ENCODE data around the gene PRKD1.

Gene PRKD1

GRCh38 chr14:29763342-29763858, 164.2 kb downstream of the PRKD1 start:
- Histone ChIP-seq H3K27me3 (ENCODE audit: control insufficient read depth, insufficient read depth, low read length) (no peaks in the 10 kb centered on the region), H3K9me3 (ENCODE audit: control insufficient read depth, insufficient read depth, low read length) (no peaks in the 10 kb centered on the region), H3K4me3 (ENCODE audit: low read length) (no peak overlapping the region), H3K4me1 (ENCODE audit: control insufficient read depth, insufficient read depth, low read length) (0 out of 2 replicates have a peak, but pooled peaks cover 2% of the 10 kb centered on the region), H3K36me3 (ENCODE audit: control insufficient read depth, insufficient read depth, low read length) (no peaks in the 10 kb centered on the region), H3K27ac (ENCODE audit: low read length) (no peak overlapping the region)
- no peak for DNase-seq (ENCODE audit: low read depth, low spot score)
- no CpG with 5 or more reads among the region's 2 CpGs for WGBS (ENCODE audit: insufficient coverage, insufficient read length)

GRCh38 chr14:29759521-29760340, 167.9 kb downstream of the PRKD1 start:
- Histone ChIP-seq H3K27ac (ENCODE audit: low read length) (no peak overlapping the region), H3K36me3 (ENCODE audit: control insufficient read depth, insufficient read depth, low read length) (no peaks in the 10 kb centered on the region), H3K4me3 (ENCODE audit: low read length) (no peak overlapping the region), H3K27me3 (ENCODE audit: control insufficient read depth, insufficient read depth, low read length) (no peaks in the 10 kb centered on the region), H3K9me3 (ENCODE audit: control insufficient read depth, insufficient read depth, low read length) (no peaks in the 10 kb centered on the region), H3K4me1 (ENCODE audit: control insufficient read depth, insufficient read depth, low read length) (0 out of 2 replicates have a peak, but pooled peaks cover 2% of the 10 kb centered on the region)
- no peak for DNase-seq (ENCODE audit: low read depth, low spot score)
- WGBS (ENCODE audit: insufficient coverage, insufficient read length), result no CpG with 5 or more reads among the region's 6 CpGs

- H3K27me3 ChIP-seq (ENCODE audit: control insufficient read depth, insufficient read depth, low read length), result no peaks in the 10 kb centered on the region
Observed at GRCh38 chr14:29757711-29758233, 169.9 kb downstream of the PRKD1 start.

GRCh38 chr14:29757188-29757680, 170.4 kb downstream of the PRKD1 start:
- Histone ChIP-seq H3K27me3 (ENCODE audit: control insufficient read depth, insufficient read depth, low read length) (no peaks in the 10 kb centered on the region), H3K9me3 (ENCODE audit: control insufficient read depth, insufficient read depth, low read length) (no peaks in the 10 kb centered on the region), H3K27ac (ENCODE audit: low read length) (no peak overlapping the region), H3K4me3 (ENCODE audit: low read length) (no peak overlapping the region), H3K4me1 (ENCODE audit: control insufficient read depth, insufficient read depth, low read length) (no peaks in the 10 kb centered on the region), H3K36me3 (ENCODE audit: control insufficient read depth, insufficient read depth, low read length) (no peaks in the 10 kb centered on the region)
- DNase-seq (ENCODE audit: low read depth, low spot score), result no peak
- no CpG with 5 or more reads among the region's 1 CpG for WGBS (ENCODE audit: insufficient coverage, insufficient read length)

More at GRCh38 chr14:29757711-29758233, 169.9 kb downstream of the PRKD1 start:
- WGBS (ENCODE audit: insufficient coverage, insufficient read length), result no CpG with 5 or more reads among the region's 3 CpGs
- Histone ChIP-seq H3K4me3 (ENCODE audit: low read length) (no peak overlapping the region), H3K36me3 (ENCODE audit: control insufficient read depth, insufficient read depth, low read length) (no peaks in the 10 kb centered on the region), H3K27ac (ENCODE audit: low read length) (no peak overlapping the region), H3K9me3 (ENCODE audit: control insufficient read depth, insufficient read depth, low read length) (no peaks in the 10 kb centered on the region), H3K4me1 (ENCODE audit: control insufficient read depth, insufficient read depth, low read length) (no peaks in the 10 kb centered on the region)
- DNase-seq (ENCODE audit: low read depth, low spot score), result no peak

- no CpG with 5 or more reads among the region's 1 CpG for WGBS (ENCODE audit: insufficient coverage, insufficient read length)
- Histone ChIP-seq H3K4me3 (ENCODE audit: low read length) (no peak overlapping the region), H3K36me3 (ENCODE audit: control insufficient read depth, insufficient read depth, low read length) (no peaks in the 10 kb centered on the region), H3K4me1 (ENCODE audit: control insufficient read depth, insufficient read depth, low read length) (no peaks in the 10 kb centered on the region), H3K27me3 (ENCODE audit: control insufficient read depth, insufficient read depth, low read length) (no peaks in the 10 kb centered on the region), H3K9me3 (ENCODE audit: control insufficient read depth, insufficient read depth, low read length) (no peaks in the 10 kb centered on the region), H3K27ac (ENCODE audit: low read length) (no peak overlapping the region)
- no peak for DNase-seq (ENCODE audit: low read depth, low spot score)
Observed at GRCh38 chr14:29756019-29756385, 171.6 kb downstream of the PRKD1 start.

- DNase-seq (ENCODE audit: low read depth, low spot score), result no peak
- H3K36me3 ChIP-seq (ENCODE audit: control insufficient read depth, insufficient read depth, low read length), result no peaks in the 10 kb centered on the region
- no peak overlapping the region for H3K4me3 ChIP-seq (ENCODE audit: low read length)
- no peaks in the 10 kb centered on the region for H3K4me1 ChIP-seq (ENCODE audit: control insufficient read depth, insufficient read depth, low read length)
- H3K27ac ChIP-seq (ENCODE audit: low read length), result no peak overlapping the region
- no peaks in the 10 kb centered on the region for H3K9me3 ChIP-seq (ENCODE audit: control insufficient read depth, insufficient read depth, low read length)
- no CpG with 5 or more reads among the region's 4 CpGs for WGBS (ENCODE audit: insufficient coverage, insufficient read length)
- H3K27me3 ChIP-seq (ENCODE audit: control insufficient read depth, insufficient read depth, low read length), result no peaks in the 10 kb centered on the region
Observed at GRCh38 chr14:29755311-29756018, 172.2 kb downstream of the PRKD1 start.

GRCh38 chr14:29754134-29754533, 173.5 kb downstream of the PRKD1 start:
- Histone ChIP-seq H3K27me3 (ENCODE audit: control insufficient read depth, insufficient read depth, low read length) (no peaks in the 10 kb centered on the region), H3K36me3 (ENCODE audit: control insufficient read depth, insufficient read depth, low read length) (no peaks in the 10 kb centered on the region), H3K4me3 (ENCODE audit: low read length) (no peak overlapping the region), H3K9me3 (ENCODE audit: control insufficient read depth, insufficient read depth, low read length) (no peaks in the 10 kb centered on the region), H3K27ac (ENCODE audit: low read length) (no peak overlapping the region), H3K4me1 (ENCODE audit: control insufficient read depth, insufficient read depth, low read length) (0 out of 2 replicates have a peak, but pooled peaks cover 1% of the 10 kb centered on the region)
- no peak for DNase-seq (ENCODE audit: low read depth, low spot score)
- no CpG with 5 or more reads among the region's 1 CpG for WGBS (ENCODE audit: insufficient coverage, insufficient read length)

- no peak for DNase-seq (ENCODE audit: low read depth, low spot score)
- Histone ChIP-seq H3K4me1 (ENCODE audit: control insufficient read depth, insufficient read depth, low read length) (0 out of 2 replicates have a peak, but pooled peaks cover 1% of the 10 kb centered on the region), H3K9me3 (ENCODE audit: control insufficient read depth, insufficient read depth, low read length) (no peaks in the 10 kb centered on the region), H3K4me3 (ENCODE audit: low read length) (no peak overlapping the region), H3K27ac (ENCODE audit: low read length) (no peak overlapping the region), H3K36me3 (ENCODE audit: control insufficient read depth, insufficient read depth, low read length) (no peaks in the 10 kb centered on the region), H3K27me3 (ENCODE audit: control insufficient read depth, insufficient read depth, low read length) (no peaks in the 10 kb centered on the region)
- no CpG with 5 or more reads among the region's 3 CpGs for WGBS (ENCODE audit: insufficient coverage, insufficient read length)
Observed at GRCh38 chr14:29752221-29752923, 175.3 kb downstream of the PRKD1 start.

- Histone ChIP-seq H3K27ac (ENCODE audit: low read length) (no peak overlapping the region), H3K4me1 (ENCODE audit: control insufficient read depth, insufficient read depth, low read length) (0 out of 2 replicates have a peak, but pooled peaks cover 1% of the 10 kb centered on the region), H3K27me3 (ENCODE audit: control insufficient read depth, insufficient read depth, low read length) (no peaks in the 10 kb centered on the region), H3K4me3 (ENCODE audit: low read length) (no peak overlapping the region), H3K36me3 (ENCODE audit: control insufficient read depth, insufficient read depth, low read length) (no peaks in the 10 kb centered on the region), H3K9me3 (ENCODE audit: control insufficient read depth, insufficient read depth, low read length) (no peaks in the 10 kb centered on the region)
- no CpG with 5 or more reads among the region's 2 CpGs for WGBS (ENCODE audit: insufficient coverage, insufficient read length)
- no peak for DNase-seq (ENCODE audit: low read depth, low spot score)
Observed at GRCh38 chr14:29749829-29750228, 177.8 kb downstream of the PRKD1 start.

- Histone ChIP-seq H3K9me3 (ENCODE audit: control insufficient read depth, insufficient read depth, low read length) (no peaks in the 10 kb centered on the region), H3K27ac (ENCODE audit: low read length) (no peak overlapping the region), H3K36me3 (ENCODE audit: control insufficient read depth, insufficient read depth, low read length) (no peaks in the 10 kb centered on the region), H3K4me1 (ENCODE audit: control insufficient read depth, insufficient read depth, low read length) (0 out of 2 replicates have a peak, but pooled peaks cover 1% of the 10 kb centered on the region), H3K4me3 (ENCODE audit: low read length) (no peak overlapping the region), H3K27me3 (ENCODE audit: control insufficient read depth, insufficient read depth, low read length) (no peaks in the 10 kb centered on the region)
- no CpG with 5 or more reads among the region's 3 CpGs for WGBS (ENCODE audit: insufficient coverage, insufficient read length)
- no peak for DNase-seq (ENCODE audit: low read depth, low spot score)
Observed at GRCh38 chr14:29749327-29749726, 178.3 kb downstream of the PRKD1 start.
